ENCODE results near the gene TFIP11. TPM values are rescaled to one million over a fixed set of nuclear protein-coding genes. Genes with fewer than 3 reads are reported as not detected.

The TFIP11 gene
- total and polyA plus RNA-seq, 4 donors: 14.3 to 31.7 (median 24.6) TPM

DNA sequence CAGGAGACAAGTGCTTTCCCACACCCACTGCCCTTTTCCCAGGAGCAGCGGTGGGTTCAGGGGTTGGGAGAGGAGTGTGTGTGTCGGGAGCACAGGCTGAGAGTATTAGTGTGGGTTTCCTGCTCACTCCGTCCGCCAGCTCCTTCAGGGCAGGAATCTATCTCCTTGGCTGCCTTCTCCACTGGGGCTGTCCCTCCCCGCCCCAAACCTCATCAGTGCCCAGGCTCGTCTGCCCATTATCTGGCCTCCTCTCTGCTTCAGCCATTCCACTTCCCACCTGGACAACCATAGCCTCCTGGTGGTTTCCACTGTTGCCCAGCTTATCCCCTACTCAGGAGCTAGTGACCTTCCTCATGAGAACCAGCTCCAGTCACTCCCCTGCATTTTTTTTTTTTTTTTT, 63.3 kb downstream of the TFIP11 start:
- Histone ChIP-seq H3K9me3 (ENCODE audit: control insufficient read depth in 4 of 4, low read length in 3 of 4) (no peaks in the 10 kb centered on the region), H3K27ac (ENCODE audit: low read depth in 1 of 2, low read length in 2 of 2) (no peak overlapping the region), H3K4me1 (ENCODE audit: control insufficient read depth in 4 of 4, insufficient read depth in 4 of 4, low read length in 3 of 4) (no peaks in the 10 kb centered on the region), H3K4me3 (ENCODE audit: low read depth in 1 of 3, low read length in 3 of 3) (no peak overlapping the region), H3K9ac (ENCODE audit: low read depth in 1 of 2, low read length in 2 of 2) (no peak overlapping the region), H3K27me3 (ENCODE audit: control insufficient read depth in 4 of 4, insufficient read depth in 4 of 4, low read length in 3 of 4) (no peaks in the 10 kb centered on the region), H3K36me3 (ENCODE audit: control insufficient read depth in 4 of 4, insufficient read depth in 3 of 4, low read depth in 1 of 4, low read length in 3 of 4) (peaks cover 1 to 34% (median 23%) of the 10 kb centered on the region in 4 donors)
- WGBS: 84% methylated on average over 6 of the region's 6 CpGs
- no peak for TF ChIP-seq YY1 (IDR thresholded peaks at IDR 0.05)
- no peak for TF ChIP-seq FOXA1 (IDR thresholded peaks at IDR 0.05)
- no peak for TF ChIP-seq GABPA (IDR thresholded peaks at IDR 0.05 in 1 of 2, conservative IDR thresholded peaks at IDR 0.05 in 1 of 2)
- TF ChIP-seq, protein P1, sequence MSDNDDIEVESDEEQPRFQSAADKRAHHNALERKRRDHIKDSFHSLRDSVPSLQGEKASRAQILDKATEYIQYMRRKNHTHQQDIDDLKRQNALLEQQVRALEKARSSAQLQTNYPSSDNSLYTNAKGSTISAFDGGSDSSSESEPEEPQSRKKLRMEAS (IDR thresholded peaks at IDR 0.05): no peak
- TF ChIP-seq JUND (IDR thresholded peaks at IDR 0.05): no peak
- TF ChIP-seq FOXA2 (IDR thresholded peaks at IDR 0.05): no peak
- TF ChIP-seq, protein P2, sequence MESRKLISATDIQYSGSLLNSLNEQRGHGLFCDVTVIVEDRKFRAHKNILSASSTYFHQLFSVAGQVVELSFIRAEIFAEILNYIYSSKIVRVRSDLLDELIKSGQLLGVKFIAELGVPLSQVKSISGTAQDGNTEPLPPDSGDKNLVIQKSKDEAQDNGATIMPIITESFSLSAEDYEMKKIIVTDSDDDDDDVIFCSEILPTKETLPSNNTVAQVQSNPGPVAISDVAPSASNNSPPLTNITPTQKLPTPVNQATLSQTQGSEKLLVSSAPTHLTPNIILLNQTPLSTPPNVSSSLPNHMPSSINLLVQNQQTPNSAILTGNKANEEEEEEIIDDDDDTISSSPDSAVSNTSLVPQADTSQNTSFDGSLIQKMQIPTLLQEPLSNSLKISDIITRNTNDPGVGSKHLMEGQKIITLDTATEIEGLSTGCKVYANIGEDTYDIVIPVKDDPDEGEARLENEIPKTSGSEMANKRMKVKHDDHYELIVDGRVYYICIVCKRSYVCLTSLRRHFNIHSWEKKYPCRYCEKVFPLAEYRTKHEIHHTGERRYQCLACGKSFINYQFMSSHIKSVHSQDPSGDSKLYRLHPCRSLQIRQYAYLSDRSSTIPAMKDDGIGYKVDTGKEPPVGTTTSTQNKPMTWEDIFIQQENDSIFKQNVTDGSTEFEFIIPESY (IDR thresholded peaks at IDR 0.05): no peak
- TF ChIP-seq HNF4A (conservative IDR thresholded peaks at IDR 0.05): no peak
- TF ChIP-seq, protein P3, sequence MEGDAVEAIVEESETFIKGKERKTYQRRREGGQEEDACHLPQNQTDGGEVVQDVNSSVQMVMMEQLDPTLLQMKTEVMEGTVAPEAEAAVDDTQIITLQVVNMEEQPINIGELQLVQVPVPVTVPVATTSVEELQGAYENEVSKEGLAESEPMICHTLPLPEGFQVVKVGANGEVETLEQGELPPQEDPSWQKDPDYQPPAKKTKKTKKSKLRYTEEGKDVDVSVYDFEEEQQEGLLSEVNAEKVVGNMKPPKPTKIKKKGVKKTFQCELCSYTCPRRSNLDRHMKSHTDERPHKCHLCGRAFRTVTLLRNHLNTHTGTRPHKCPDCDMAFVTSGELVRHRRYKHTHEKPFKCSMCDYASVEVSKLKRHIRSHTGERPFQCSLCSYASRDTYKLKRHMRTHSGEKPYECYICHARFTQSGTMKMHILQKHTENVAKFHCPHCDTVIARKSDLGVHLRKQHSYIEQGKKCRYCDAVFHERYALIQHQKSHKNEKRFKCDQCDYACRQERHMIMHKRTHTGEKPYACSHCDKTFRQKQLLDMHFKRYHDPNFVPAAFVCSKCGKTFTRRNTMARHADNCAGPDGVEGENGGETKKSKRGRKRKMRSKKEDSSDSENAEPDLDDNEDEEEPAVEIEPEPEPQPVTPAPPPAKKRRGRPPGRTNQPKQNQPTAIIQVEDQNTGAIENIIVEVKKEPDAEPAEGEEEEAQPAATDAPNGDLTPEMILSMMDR (IDR thresholded peaks at IDR 0.05; ENCODE audit: low read depth, low read length, missing input control): no peak
- no peak for TF ChIP-seq SP1 (IDR thresholded peaks at IDR 0.05)
- TF ChIP-seq, protein P4, sequence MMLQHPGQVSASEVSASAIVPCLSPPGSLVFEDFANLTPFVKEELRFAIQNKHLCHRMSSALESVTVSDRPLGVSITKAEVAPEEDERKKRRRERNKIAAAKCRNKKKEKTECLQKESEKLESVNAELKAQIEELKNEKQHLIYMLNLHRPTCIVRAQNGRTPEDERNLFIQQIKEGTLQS (IDR thresholded peaks at IDR 0.05): no peak
- no peak for TF ChIP-seq RXRA (IDR thresholded peaks at IDR 0.05)
- TF ChIP-seq TAF1 (conservative IDR thresholded peaks at IDR 0.05): no peak
- no peak for TF ChIP-seq NR2F2 (IDR thresholded peaks at IDR 0.05)
- no peak for TF ChIP-seq HNF4G (IDR thresholded peaks at IDR 0.05)
- no peak for TF ChIP-seq EGR1 (IDR thresholded peaks at IDR 0.05; ENCODE audit: low read depth in 2 of 2)
- TF ChIP-seq, protein P5, sequence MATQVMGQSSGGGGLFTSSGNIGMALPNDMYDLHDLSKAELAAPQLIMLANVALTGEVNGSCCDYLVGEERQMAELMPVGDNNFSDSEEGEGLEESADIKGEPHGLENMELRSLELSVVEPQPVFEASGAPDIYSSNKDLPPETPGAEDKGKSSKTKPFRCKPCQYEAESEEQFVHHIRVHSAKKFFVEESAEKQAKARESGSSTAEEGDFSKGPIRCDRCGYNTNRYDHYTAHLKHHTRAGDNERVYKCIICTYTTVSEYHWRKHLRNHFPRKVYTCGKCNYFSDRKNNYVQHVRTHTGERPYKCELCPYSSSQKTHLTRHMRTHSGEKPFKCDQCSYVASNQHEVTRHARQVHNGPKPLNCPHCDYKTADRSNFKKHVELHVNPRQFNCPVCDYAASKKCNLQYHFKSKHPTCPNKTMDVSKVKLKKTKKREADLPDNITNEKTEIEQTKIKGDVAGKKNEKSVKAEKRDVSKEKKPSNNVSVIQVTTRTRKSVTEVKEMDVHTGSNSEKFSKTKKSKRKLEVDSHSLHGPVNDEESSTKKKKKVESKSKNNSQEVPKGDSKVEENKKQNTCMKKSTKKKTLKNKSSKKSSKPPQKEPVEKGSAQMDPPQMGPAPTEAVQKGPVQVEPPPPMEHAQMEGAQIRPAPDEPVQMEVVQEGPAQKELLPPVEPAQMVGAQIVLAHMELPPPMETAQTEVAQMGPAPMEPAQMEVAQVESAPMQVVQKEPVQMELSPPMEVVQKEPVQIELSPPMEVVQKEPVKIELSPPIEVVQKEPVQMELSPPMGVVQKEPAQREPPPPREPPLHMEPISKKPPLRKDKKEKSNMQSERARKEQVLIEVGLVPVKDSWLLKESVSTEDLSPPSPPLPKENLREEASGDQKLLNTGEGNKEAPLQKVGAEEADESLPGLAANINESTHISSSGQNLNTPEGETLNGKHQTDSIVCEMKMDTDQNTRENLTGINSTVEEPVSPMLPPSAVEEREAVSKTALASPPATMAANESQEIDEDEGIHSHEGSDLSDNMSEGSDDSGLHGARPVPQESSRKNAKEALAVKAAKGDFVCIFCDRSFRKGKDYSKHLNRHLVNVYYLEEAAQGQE (IDR thresholded peaks at IDR 0.05): no peak
- no peak for TF ChIP-seq RAD21 (IDR thresholded peaks at IDR 0.05)
- DNase-seq (ENCODE audit: low spot score): no peak

All from liver (tissue), 9 donors.